GM18868 (cell line): ENCODE data around the gene NPPA.

Source experiments
- ATAC-seq: cut with Tn5 transposase; IDR thresholded peaks from one replicate; pipeline ENCODE4 v1.9.1; 2021; ENCODE audit warnings: mild to moderate bottlenecking, moderate library complexity; ENCODE audit not compliant: unreplicated experiment

The NPPA gene

GRCh38 chr1:11874624-11875023, 27.0 kb upstream of the NPPA start:
- ATAC-seq = no peak

- ATAC-seq = no peak
These were observed 26.6 kb upstream of the NPPA start for GRCh38 chr1:11874258-11874562.

- ATAC-seq = no peak
These were observed 26.0 kb upstream of the NPPA start for GRCh38 chr1:11873395-11874257.

- no peak for ATAC-seq
These were observed 25.0 kb upstream of the NPPA start for GRCh38 chr1:11872545-11872944.

- no peak for ATAC-seq
These were observed 22.1 kb upstream of the NPPA start for GRCh38 chr1:11869650-11870207.

- no peak for ATAC-seq
These were observed 21.5 kb upstream of the NPPA start for GRCh38 chr1:11869104-11869503.

- no peak for ATAC-seq
These were observed 20.9 kb upstream of the NPPA start for GRCh38 chr1:11868331-11868980.

- ATAC-seq = no peak
These were observed 15.3 kb upstream of the NPPA start for GRCh38 chr1:11862890-11863289.

GRCh38 chr1:11860587-11860986, 13.0 kb upstream of the NPPA start:
- no peak for ATAC-seq

- ATAC-seq = no peak
These were observed 12.5 kb upstream of the NPPA start for GRCh38 chr1:11860083-11860482.

- no peak for ATAC-seq
These were observed 11.6 kb upstream of the NPPA start for GRCh38 chr1:11858968-11859871.

- ATAC-seq = no peak
These were observed 11.0 kb upstream of the NPPA start, which contains the start of gene NPPB for GRCh38 chr1:11858613-11858967. TSS of gene NPPB (minus strand) at chr1:11858945. CDS start at chr1:11858833, 112 bp downstream.

GRCh38 chr1:11858158-11858557, 10.6 kb upstream of the NPPA start:
- no peak for ATAC-seq

- no peak for ATAC-seq
These were observed 9.7 kb upstream of the NPPA start for GRCh38 chr1:11857164-11857851.

GRCh38 chr1:11856698-11857097, 9.1 kb upstream of the NPPA start:
- no peak for ATAC-seq

- ATAC-seq = no peak
These were observed 7.8 kb upstream of the NPPA start for GRCh38 chr1:11855430-11855829.

GRCh38 chr1:11854519-11854918, 6.9 kb upstream of the NPPA start:
- ATAC-seq = no peak

- ATAC-seq = no peak
These were observed 3.6 kb upstream of the NPPA start for GRCh38 chr1:11851180-11851579.

- no peak for ATAC-seq
These were observed 2.6 kb upstream of the NPPA start for GRCh38 chr1:11850156-11850555.

- ATAC-seq = no peak
These were observed 754 bp upstream of the NPPA start for GRCh38 chr1:11848373-11848700.
